Glutamatergic neuron (in vitro differentiated cells): Measurements from ENCODE around the gene ADD3. TPM values are rescaled to one million over a fixed set of nuclear protein-coding genes. Genes with fewer than 3 reads are reported as not detected.

Experiments used
- DNase-seq: peaks from one replicate; pipeline ENCODE4 v3.0.0; 2022
- H3K27ac Mint-ChIP-seq: one replicate; pipeline ENCODE4 v1.8.0; 2020; ENCODE audit warnings: mild to moderate bottlenecking, mixed read lengths, inconsistent platforms; ENCODE audit not compliant: unreplicated experiment
- H3K27me3 Mint-ChIP-seq: one replicate; pipeline ENCODE4 v1.8.0; 2020; ENCODE audit warnings: mild to moderate bottlenecking, moderate library complexity, mixed read lengths, inconsistent platforms; ENCODE audit not compliant: unreplicated experiment
- H3K36me3 Mint-ChIP-seq: one replicate; pipeline ENCODE4 v1.8.0; 2020; ENCODE audit warnings: mild to moderate bottlenecking, mixed read lengths, inconsistent platforms; ENCODE audit not compliant: unreplicated experiment
- H3K4me1 Mint-ChIP-seq: one replicate; pipeline ENCODE4 v1.8.0; 2020; ENCODE audit warnings: mild to moderate bottlenecking, low read depth, mixed read lengths, inconsistent platforms; ENCODE audit not compliant: unreplicated experiment
- H3K4me3 Mint-ChIP-seq: one replicate; pipeline ENCODE4 v1.8.0; 2020; ENCODE audit warnings: mild to moderate bottlenecking, mixed read lengths, inconsistent platforms; ENCODE audit not compliant: unreplicated experiment
- H3K9me3 Mint-ChIP-seq: one replicate; pipeline ENCODE4 v1.8.0; 2020; ENCODE audit warnings: mild to moderate bottlenecking, moderate library complexity, mixed read lengths, inconsistent platforms; ENCODE audit not compliant: unreplicated experiment
- CTCF ChIP-seq: fragments of 200-600 bp; sonication (generic); IDR thresholded peaks from one replicate; pipeline ENCODE4 v1.5.0; 2021; ENCODE audit not compliant: partially characterized antibody, unreplicated experiment
- total RNA-seq: library from RNA; stranded (reverse); fragmentation: NEBNext Ultra II Directional; extraction: Animal tissue kit (Norgen Biotek cat#: 25700); gene quantifications from one replicate; pipeline ENCODE4 v1.2.1, GENCODE V29; 2021; ENCODE audit not compliant: unreplicated experiment

The ADD3 gene
- total RNA-seq, 1 donor from 2014 or later, result 22.8 TPM

DNA sequence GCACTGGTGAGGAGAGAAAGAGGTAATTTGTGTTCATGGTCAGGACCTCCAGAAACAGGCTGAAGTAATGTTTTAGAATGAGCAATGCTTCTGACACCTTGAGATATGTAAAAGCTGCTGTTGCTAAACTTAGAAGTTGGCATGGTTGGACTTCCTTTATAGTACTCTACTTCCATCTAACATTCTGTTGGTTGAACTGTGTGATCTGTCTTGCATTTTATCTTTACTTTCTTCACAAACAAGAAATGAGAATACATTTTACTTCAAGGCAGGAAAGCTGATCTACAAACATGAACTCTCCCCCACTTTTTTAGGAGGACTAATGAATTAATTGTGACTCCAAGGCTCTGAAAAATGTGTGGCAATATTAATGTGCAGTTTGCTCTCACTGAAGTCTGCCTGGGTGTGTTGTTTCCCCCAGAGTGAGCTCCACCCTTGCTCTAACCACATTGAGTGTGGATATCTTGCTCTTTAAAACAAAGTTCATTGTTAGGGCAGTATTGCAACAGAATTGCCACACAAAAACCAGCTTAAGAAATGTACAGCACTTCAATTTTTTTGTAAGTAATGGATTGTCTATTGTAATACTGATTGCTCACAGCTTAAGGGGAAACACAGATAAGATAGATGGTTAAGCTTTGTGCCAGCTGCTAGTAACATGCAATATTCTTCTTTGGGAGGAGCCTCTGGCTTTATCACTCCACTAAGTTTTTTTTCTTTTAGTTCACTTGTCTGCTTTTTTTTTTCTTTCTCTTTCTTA is 69.0 kb downstream of the ADD3 start:
- Mint-ChIP-seq H3K36me3 (no peaks in the 10 kb centered on the region), H3K9me3 (no peaks in the 10 kb centered on the region), H3K27me3 (peaks cover 1% of the 10 kb centered on the region), H3K27ac (no peak overlapping the region), H3K4me3 (no peak overlapping the region), H3K4me1 (peaks cover 11% of the 10 kb centered on the region)
- DNase-seq, result no peak
- TF ChIP-seq CTCF, result no peak

- Mint-ChIP-seq H3K27me3 (peaks cover 1% of the 10 kb centered on the region), H3K4me3 (no peak overlapping the region), H3K4me1 (peaks cover 11% of the 10 kb centered on the region), H3K36me3 (no peaks in the 10 kb centered on the region), H3K27ac (no peak overlapping the region), H3K9me3 (no peaks in the 10 kb centered on the region)
- TF ChIP-seq CTCF, result no peak
- no peak for DNase-seq
Measured at GRCh38 chr10:110077436-110078130, 69.8 kb downstream of the ADD3 start.

- H3K27ac Mint-ChIP-seq, result no peak overlapping the region
- no peak for DNase-seq
- H3K9me3 Mint-ChIP-seq, result no peaks in the 10 kb centered on the region
- TF ChIP-seq CTCF, result no peak
- peaks cover 1% of the 10 kb centered on the region for H3K27me3 Mint-ChIP-seq
- H3K4me3 Mint-ChIP-seq, result no peak overlapping the region
- no peaks in the 10 kb centered on the region for H3K36me3 Mint-ChIP-seq
- H3K4me1 Mint-ChIP-seq, result peaks cover 11% of the 10 kb centered on the region
Measured at GRCh38 chr10:110078317-110078716, 70.5 kb downstream of the ADD3 start.

DNA sequence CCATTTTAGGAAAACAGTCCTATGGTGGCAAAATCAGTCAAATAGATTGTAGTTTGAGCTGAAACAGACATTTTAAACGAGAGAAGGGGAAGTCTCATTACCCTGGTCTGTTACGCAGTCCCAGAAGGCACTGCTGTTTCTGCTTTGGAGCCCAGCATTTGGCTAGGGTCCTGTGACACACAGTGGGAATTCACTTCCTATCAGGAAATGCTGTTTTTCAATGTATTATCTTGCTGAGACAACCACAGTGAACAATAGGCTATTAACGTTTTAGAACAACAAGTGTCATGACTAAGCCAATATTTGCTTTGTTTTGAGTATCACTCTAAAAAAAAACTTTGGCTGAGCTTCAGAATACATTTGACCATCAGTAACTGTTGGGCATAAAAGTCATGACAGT is 74.1 kb downstream of the ADD3 start:
- peaks cover under 1% of the 10 kb centered on the region for H3K4me1 Mint-ChIP-seq
- no peak overlapping the region for H3K27ac Mint-ChIP-seq
- DNase-seq, result no peak
- no peak overlapping the region for H3K4me3 Mint-ChIP-seq
- H3K27me3 Mint-ChIP-seq, result peaks cover 1% of the 10 kb centered on the region
- no peaks in the 10 kb centered on the region for H3K36me3 Mint-ChIP-seq
- H3K9me3 Mint-ChIP-seq, result no peaks in the 10 kb centered on the region
- TF ChIP-seq CTCF, result no peak

- TF ChIP-seq CTCF, result no peak
- H3K4me1 Mint-ChIP-seq, result no peaks in the 10 kb centered on the region
Measured at GRCh38 chr10:110083884-110084283, 76.1 kb downstream of the ADD3 start.

More at GRCh38 chr10:110083884-110084283, 76.1 kb downstream of the ADD3 start:
- H3K4me3 Mint-ChIP-seq, result no peak overlapping the region
- H3K9me3 Mint-ChIP-seq, result peaks cover 2% of the 10 kb centered on the region
- peaks cover 1% of the 10 kb centered on the region for H3K27me3 Mint-ChIP-seq
- H3K36me3 Mint-ChIP-seq, result no peaks in the 10 kb centered on the region
- DNase-seq, result no peak
- no peak overlapping the region for H3K27ac Mint-ChIP-seq
